Hypothalamus (tissue), 51 donors: ENCODE data around the gene GLOD5.
"Not testable (repeated sequence)": the region's sequence is repeated elsewhere in the genome, so short reads cannot be mapped to it uniquely, and the experiment has no call there.

ENCODE experiments used
- DNase-seq, 51 donors: peaks; one replicate each; lab custom pipeline; 2025; lab: John Stamatoyannopoulos, UW

Gene GLOD5

GRCh38 chrX:48792219-48792618 is 30.7 kb downstream of the GLOD5 start:
- no peak for DNase-seq

GRCh38 chrX:48793935-48794334 is 32.4 kb downstream of the GLOD5 start:
- DNase-seq, result no peak

- DNase-seq, result no peak
Measured at GRCh38 chrX:48794340-48794910, 32.9 kb downstream of the GLOD5 start.

DNA sequence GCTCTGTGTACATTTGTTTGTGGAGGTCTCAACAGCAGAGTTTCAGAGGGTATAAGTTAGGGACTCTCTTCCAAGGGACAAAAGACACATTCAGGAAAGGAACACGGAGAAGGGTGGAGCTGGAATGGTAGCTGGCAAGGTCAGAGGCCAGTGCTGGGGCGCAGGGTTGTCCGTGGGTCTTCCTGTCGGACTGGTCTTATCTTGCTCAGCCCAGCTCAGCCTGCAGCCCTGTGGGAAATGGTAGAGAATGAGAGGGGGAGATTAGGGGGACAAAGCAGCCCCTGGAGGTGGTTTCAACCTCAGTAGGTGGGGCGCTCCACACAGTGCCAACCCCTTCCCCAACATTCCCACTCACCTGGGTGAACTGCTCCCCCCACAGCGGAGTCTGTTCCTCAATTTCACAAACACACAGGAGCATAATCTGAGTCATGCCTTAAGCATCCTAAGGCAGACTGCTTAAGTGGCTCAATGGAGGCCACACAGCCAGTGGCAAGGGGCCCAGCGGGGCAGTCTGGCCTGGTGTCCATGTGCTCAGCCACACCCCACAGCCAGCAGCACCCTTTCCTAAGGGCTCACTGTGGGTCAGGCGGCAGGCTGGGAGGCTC is 33.5 kb downstream of the GLOD5 start:
- DNase-seq, result no peak

- DNase-seq, result no peak
Measured at GRCh38 chrX:48798318-48798717, 36.8 kb downstream of the GLOD5 start.

- DNase-seq, result peak in 3 of 51 donors; percentile 0 to 27 (median 1)
Measured at GRCh38 chrX:48800574-48801279, 39.2 kb downstream of the GLOD5 start.

GRCh38 chrX:48801280-48802088 is 39.9 kb downstream of the GLOD5 start, which contains the start of gene HDAC6:
TSS of gene HDAC6 (plus strand) at chrX:48802067. CDS start at chrX:48802693, 626 bp downstream.
- peak; percentile 51 to 98 (median 93) for DNase-seq

GRCh38 chrX:48802089-48802904 is 40.8 kb downstream of the GLOD5 start:
- peak in 28 of 51 donors; percentile 5 to 67 (median 41) for DNase-seq

- DNase-seq, result no peak
Measured at GRCh38 chrX:48802905-48803200, 41.3 kb downstream of the GLOD5 start.

- no peak for DNase-seq
Measured at GRCh38 chrX:48806081-48806480, 44.5 kb downstream of the GLOD5 start.

- peak in 2 of 51 donors; percentile 0 to 2 for DNase-seq
Measured at GRCh38 chrX:48813644-48814043, 52.1 kb downstream of the GLOD5 start.

- DNase-seq, result no peak
Measured at GRCh38 chrX:48814722-48815121, 53.2 kb downstream of the GLOD5 start.

DNA sequence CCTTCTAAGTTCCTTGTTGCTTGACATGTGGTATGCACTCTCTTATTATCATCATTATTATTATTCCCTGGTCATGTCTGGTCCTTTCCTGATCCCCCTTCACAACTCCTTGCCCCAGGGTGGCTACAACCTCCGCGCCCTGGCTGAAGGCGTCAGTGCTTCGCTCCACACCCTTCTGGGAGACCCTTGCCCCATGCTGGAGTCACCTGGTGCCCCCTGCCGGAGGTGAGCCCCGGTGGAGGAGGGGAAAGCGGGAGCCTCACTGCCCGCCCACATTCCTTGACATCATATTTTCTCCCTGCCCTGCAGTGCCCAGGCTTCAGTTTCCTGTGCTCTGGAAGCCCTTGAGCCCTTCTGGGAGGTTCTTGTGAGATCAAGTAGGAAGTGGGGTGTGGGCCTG is 53.7 kb downstream of the GLOD5 start:
- DNase-seq, result no peak

- DNase-seq, result no peak
Measured at GRCh38 chrX:48816014-48816810, 54.7 kb downstream of the GLOD5 start.

GRCh38 chrX:48818098-48818497 is 56.6 kb downstream of the GLOD5 start:
- DNase-seq, result no peak

DNA sequence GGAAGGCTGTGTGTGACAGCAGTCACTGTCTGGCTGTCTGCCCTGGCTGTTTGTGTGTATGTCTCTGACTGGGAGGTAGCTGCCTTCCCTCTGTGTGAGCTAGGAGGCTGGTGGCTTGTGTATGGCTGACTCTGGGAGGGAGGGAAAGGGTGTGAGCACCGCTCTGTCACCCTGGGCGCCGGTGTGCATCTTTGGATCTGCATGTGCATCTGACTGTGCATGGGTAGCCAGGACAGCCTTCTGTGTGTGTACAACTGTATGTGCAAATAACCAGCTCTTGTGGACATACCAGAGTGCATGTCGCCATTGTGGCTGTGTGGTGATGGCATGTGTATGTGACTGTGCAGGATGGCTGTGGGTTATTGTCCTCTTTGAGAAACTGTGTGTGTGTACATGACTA is 57.3 kb downstream of the GLOD5 start:
- DNase-seq, result no peak

DNA sequence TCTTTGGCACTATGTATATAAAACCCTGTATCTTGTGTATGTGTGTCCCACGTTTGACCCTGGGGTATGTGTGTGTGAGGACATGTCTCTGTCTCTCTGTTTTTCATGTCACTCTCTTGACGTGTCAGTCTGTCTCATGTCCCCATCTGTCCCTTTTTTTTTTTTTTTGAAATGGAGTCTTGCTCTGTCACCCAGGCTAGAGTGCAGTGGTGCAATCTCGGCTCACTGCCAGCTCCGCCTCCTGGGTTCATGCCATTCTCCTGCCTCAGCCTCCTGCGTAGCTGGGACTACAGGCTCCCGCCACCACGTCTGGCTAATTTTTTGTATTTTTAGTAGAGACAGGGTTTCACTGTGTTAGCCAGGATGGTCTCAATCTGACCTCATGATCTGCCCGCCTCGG is 57.8 kb downstream of the GLOD5 start:
- DNase-seq, result not testable (repeated sequence)

GRCh38 chrX:48823053-48823452 is 61.5 kb downstream of the GLOD5 start:
- DNase-seq, result peak in 14 of 51 donors; percentile 4 to 39 (median 16)
